ENCODE results near the gene USH1C.

The USH1C gene

DNA sequence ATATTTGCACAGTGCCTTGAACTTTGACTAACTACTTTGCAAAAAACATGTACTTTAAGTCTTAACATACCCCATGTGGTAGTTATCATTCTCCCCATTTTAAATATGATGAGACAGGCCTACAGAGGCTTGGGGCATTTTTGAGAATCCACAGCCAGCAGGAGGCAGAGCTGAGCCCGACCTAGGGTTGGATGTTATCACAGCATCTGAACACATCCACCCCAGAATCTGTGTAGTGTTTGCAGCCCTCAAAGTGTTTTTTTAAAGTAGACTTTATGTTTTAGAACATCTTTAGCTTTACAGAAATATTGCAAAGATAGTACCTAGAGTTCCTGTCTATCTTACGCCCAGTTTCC lies 20.4 kb upstream of the USH1C start:
- Histone ChIP-seq H3K9me3 (ENCODE audit: insufficient read depth, low read depth, low read length) (no peaks in the 10 kb centered on the region), H3K4me1 (ENCODE audit: insufficient read depth, low read length) (no peaks in the 10 kb centered on the region), H3K9ac (ENCODE audit: low read depth, low read length) (no peak overlapping the region), H3K4me3 (ENCODE audit: low read length) (no peak overlapping the region), H3K27ac (ENCODE audit: low read length) (no peak overlapping the region), H3K36me3 (ENCODE audit: insufficient read depth, low read depth, low read length) (no peaks in the 10 kb centered on the region), H3K27me3 (ENCODE audit: insufficient read depth, low read length) (no peaks in the 10 kb centered on the region)

GRCh38 chr11:17563961-17564686 lies 19.9 kb upstream of the USH1C start:
- no peak overlapping the region for H3K9ac ChIP-seq (ENCODE audit: low read depth, low read length)
- no peaks in the 10 kb centered on the region for H3K9me3 ChIP-seq (ENCODE audit: insufficient read depth, low read depth, low read length)
- no peak overlapping the region for H3K4me3 ChIP-seq (ENCODE audit: low read length)
- no peaks in the 10 kb centered on the region for H3K36me3 ChIP-seq (ENCODE audit: insufficient read depth, low read depth, low read length)
- no peak overlapping the region for H3K27ac ChIP-seq (ENCODE audit: low read length)
- no peaks in the 10 kb centered on the region for H3K4me1 ChIP-seq (ENCODE audit: insufficient read depth, low read length)
- no peaks in the 10 kb centered on the region for H3K27me3 ChIP-seq (ENCODE audit: insufficient read depth, low read length)

GRCh38 chr11:17563231-17563646 lies 19.0 kb upstream of the USH1C start:
- no peaks in the 10 kb centered on the region for H3K27me3 ChIP-seq (ENCODE audit: insufficient read depth, low read length)
- H3K4me1 ChIP-seq (ENCODE audit: insufficient read depth, low read length), result no peaks in the 10 kb centered on the region
- no peaks in the 10 kb centered on the region for H3K9me3 ChIP-seq (ENCODE audit: insufficient read depth, low read depth, low read length)

DNA sequence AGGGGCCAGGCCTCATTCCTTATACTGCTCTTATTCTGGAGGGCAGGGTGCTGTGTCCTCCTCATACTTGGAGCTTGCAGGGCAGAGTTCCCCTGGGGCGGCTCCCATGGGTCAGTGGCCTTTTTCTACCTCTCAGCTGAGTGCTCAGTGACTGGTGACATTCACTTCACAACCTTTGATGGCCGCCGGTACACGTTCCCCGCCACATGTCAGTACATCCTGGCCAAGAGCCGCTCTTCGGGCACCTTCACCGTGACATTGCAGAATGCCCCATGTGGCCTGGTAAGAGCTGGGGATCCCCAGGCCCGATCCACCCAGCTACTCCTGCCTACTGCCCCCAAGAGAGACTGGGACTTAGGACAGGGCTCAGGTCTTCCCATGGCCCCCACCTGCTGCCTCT lies 17.3 kb upstream of the USH1C start:
- Histone ChIP-seq H3K9me3 (ENCODE audit: insufficient read depth, low read depth, low read length) (no peaks in the 10 kb centered on the region), H3K27me3 (ENCODE audit: insufficient read depth, low read length) (no peaks in the 10 kb centered on the region), H3K36me3 (ENCODE audit: insufficient read depth, low read depth, low read length) (no peaks in the 10 kb centered on the region), H3K4me3 (ENCODE audit: low read length) (no peak overlapping the region), H3K27ac (ENCODE audit: low read length) (no peak overlapping the region), H3K9ac (ENCODE audit: low read depth, low read length) (no peak overlapping the region), H3K4me1 (ENCODE audit: insufficient read depth, low read length) (no peaks in the 10 kb centered on the region)

More at GRCh38 chr11:17563231-17563646, 19.0 kb upstream of the USH1C start:
- no peaks in the 10 kb centered on the region for H3K36me3 ChIP-seq (ENCODE audit: insufficient read depth, low read depth, low read length)
- no peak overlapping the region for H3K9ac ChIP-seq (ENCODE audit: low read depth, low read length)
- no peak overlapping the region for H3K4me3 ChIP-seq (ENCODE audit: low read length)
- no peak overlapping the region for H3K27ac ChIP-seq (ENCODE audit: low read length)

- H3K36me3 ChIP-seq (ENCODE audit: insufficient read depth, low read depth, low read length), result no peaks in the 10 kb centered on the region
- H3K4me3 ChIP-seq (ENCODE audit: low read length), result no peak overlapping the region
- H3K27me3 ChIP-seq (ENCODE audit: insufficient read depth, low read length), result no peaks in the 10 kb centered on the region
Measured at GRCh38 chr11:17561111-17561415, 16.8 kb upstream of the USH1C start.

DNA sequence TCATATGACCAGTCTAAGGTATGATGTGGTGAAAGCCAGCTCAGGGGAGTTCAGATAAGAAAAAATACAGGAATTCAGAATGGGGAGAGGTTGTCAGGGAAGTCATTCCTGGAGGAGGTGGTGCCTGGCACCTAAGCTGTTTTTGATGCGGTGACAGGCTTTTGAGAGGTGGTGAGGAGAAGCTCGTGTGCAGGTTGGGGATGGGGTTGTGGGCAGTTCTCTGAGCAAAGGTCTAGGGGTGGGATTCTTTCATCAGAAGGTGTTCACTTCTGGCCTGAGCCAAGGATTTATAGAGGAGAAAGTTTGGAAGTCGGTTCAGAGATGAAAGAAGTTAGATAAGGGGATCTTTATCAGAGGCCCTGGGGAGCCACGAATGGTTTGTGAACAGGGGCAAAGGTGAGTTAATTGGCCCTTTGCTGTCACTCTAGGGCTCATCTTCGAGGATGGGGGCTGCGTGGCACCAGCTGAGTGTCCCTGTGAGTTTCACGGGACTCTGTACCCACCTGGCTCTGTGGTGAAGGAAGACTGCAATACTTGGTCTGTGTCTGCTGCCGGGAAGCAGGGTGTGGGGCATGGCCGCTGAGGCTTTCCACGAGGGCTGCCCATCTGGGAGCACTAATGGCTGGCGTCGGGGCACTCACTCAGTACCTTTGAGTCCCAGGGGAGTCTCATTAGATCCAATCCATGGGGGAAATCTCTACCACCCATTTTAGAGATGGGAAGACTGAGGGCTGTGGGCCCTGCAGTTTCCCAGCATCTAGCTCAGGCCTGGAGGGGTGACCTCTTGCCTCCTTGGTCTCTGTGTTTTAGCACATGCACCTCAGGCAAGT lies 16.3 kb upstream of the USH1C start:
- no peaks in the 10 kb centered on the region for H3K36me3 ChIP-seq (ENCODE audit: insufficient read depth, low read depth, low read length)
- no peaks in the 10 kb centered on the region for H3K4me1 ChIP-seq (ENCODE audit: insufficient read depth, low read length)
- H3K4me3 ChIP-seq (ENCODE audit: low read length), result no peak overlapping the region
- H3K9me3 ChIP-seq (ENCODE audit: insufficient read depth, low read depth, low read length), result no peaks in the 10 kb centered on the region
- no peak overlapping the region for H3K9ac ChIP-seq (ENCODE audit: low read depth, low read length)
- H3K27me3 ChIP-seq (ENCODE audit: insufficient read depth, low read length), result no peaks in the 10 kb centered on the region; the same call in 1 of the 2 replicates
- no peak overlapping the region for H3K27ac ChIP-seq (ENCODE audit: low read length)

More at GRCh38 chr11:17561111-17561415, 16.8 kb upstream of the USH1C start:
- Histone ChIP-seq H3K9ac (ENCODE audit: low read depth, low read length) (no peak overlapping the region), H3K27ac (ENCODE audit: low read length) (no peak overlapping the region), H3K9me3 (ENCODE audit: insufficient read depth, low read depth, low read length) (no peaks in the 10 kb centered on the region), H3K4me1 (ENCODE audit: insufficient read depth, low read length) (no peaks in the 10 kb centered on the region)

GRCh38 chr11:17559341-17560087 lies 15.3 kb upstream of the USH1C start:
- no peak overlapping the region for H3K27ac ChIP-seq (ENCODE audit: low read length)
- H3K9me3 ChIP-seq (ENCODE audit: insufficient read depth, low read depth, low read length), result no peaks in the 10 kb centered on the region
- H3K9ac ChIP-seq (ENCODE audit: low read depth, low read length), result no peak overlapping the region
- H3K4me3 ChIP-seq (ENCODE audit: low read length), result no peak overlapping the region
- no peaks in the 10 kb centered on the region for H3K36me3 ChIP-seq (ENCODE audit: insufficient read depth, low read depth, low read length)
- no peaks in the 10 kb centered on the region; the same call in 1 of the 2 replicates for H3K27me3 ChIP-seq (ENCODE audit: insufficient read depth, low read length)
- H3K4me1 ChIP-seq (ENCODE audit: insufficient read depth, low read length), result no peaks in the 10 kb centered on the region

GRCh38 chr11:17558916-17559315 lies 14.7 kb upstream of the USH1C start:
- Histone ChIP-seq H3K27ac (ENCODE audit: low read length) (no peak overlapping the region), H3K27me3 (ENCODE audit: insufficient read depth, low read length) (no peaks in the 10 kb centered on the region; the same call in 1 of the 2 replicates), H3K4me3 (ENCODE audit: low read length) (no peak overlapping the region), H3K9me3 (ENCODE audit: insufficient read depth, low read depth, low read length) (no peaks in the 10 kb centered on the region), H3K4me1 (ENCODE audit: insufficient read depth, low read length) (no peaks in the 10 kb centered on the region), H3K36me3 (ENCODE audit: insufficient read depth, low read depth, low read length) (no peaks in the 10 kb centered on the region), H3K9ac (ENCODE audit: low read depth, low read length) (no peak overlapping the region)

DNA sequence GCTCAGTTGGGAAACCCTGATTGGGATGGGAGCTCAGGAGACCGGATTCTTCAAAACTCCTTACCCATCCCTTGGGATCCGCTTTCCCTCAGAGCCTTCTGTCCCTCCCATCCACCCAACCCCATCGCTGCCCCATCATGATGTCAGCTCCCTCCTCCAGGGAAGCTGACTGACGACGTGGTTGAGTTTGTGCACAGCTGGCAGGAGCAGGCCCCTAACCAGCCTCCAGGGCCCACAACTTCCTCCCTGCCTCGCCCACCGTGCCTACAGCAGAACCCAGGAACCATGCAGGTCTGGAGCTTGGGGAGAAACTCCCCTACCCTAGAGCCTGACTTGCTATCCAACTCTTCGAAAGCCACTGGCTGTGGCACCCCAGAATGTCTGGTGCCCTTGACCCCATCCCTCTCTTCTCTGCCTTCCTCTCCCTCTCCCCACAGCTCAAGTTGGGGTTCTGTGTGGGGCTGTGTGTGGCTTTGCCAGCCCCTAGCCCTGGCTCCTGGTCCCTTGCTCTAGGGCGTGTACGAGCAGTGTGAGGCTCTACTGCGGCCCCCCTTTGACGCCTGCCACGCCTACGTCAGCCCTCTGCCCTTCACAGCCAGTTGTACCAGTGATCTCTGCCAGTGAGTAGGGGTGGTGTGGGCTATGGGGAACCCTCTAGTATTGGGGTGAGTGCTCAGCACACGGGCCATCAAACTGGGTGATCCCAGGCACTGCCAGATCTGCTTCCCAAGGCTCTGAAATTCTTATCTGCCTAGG lies 14.0 kb upstream of the USH1C start:
- H3K4me1 ChIP-seq (ENCODE audit: insufficient read depth, low read length), result no peaks in the 10 kb centered on the region
- H3K27ac ChIP-seq (ENCODE audit: low read length), result no peak overlapping the region
- no peak overlapping the region for H3K9ac ChIP-seq (ENCODE audit: low read depth, low read length)
- H3K9me3 ChIP-seq (ENCODE audit: insufficient read depth, low read depth, low read length), result no peaks in the 10 kb centered on the region
- H3K36me3 ChIP-seq (ENCODE audit: insufficient read depth, low read depth, low read length), result no peaks in the 10 kb centered on the region
- H3K27me3 ChIP-seq (ENCODE audit: insufficient read depth, low read length), result no peaks in the 10 kb centered on the region; the same call in 1 of the 2 replicates
- H3K4me3 ChIP-seq (ENCODE audit: low read length), result no peak overlapping the region

GRCh38 chr11:17556999-17557398 lies 12.8 kb upstream of the USH1C start:
- Histone ChIP-seq H3K27me3 (ENCODE audit: insufficient read depth, low read length) (no peaks in the 10 kb centered on the region; the same call in 1 of the 2 replicates), H3K9me3 (ENCODE audit: insufficient read depth, low read depth, low read length) (no peaks in the 10 kb centered on the region), H3K4me1 (ENCODE audit: insufficient read depth, low read length) (no peaks in the 10 kb centered on the region), H3K27ac (ENCODE audit: low read length) (no peak overlapping the region), H3K36me3 (ENCODE audit: insufficient read depth, low read depth, low read length) (no peaks in the 10 kb centered on the region), H3K4me3 (ENCODE audit: low read length) (no peak overlapping the region), H3K9ac (ENCODE audit: low read depth, low read length) (no peak overlapping the region)

DNA sequence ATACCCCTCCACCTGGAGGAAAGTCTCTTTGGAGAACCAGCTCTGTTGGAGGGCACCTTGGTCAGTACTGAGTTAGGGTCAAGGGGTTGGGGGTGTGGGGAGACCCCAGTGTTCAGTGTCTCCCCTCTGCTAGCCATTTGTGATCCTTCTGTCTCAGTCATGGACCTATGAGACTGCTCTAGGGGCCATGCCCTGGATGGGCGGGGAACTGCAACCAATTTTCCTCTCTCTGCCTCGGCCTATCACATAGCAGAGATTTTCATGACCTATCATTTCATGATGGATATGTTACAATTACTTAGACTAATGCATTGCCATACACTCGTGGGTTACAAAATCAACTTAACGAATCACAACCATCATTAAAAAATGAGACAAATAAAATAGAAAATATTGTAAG lies 10.3 kb upstream of the USH1C start:
- H3K9ac ChIP-seq (ENCODE audit: low read depth, low read length), result no peak overlapping the region
- H3K4me3 ChIP-seq (ENCODE audit: low read length), result no peak overlapping the region
- no peaks in the 10 kb centered on the region; the same call in 1 of the 2 replicates for H3K27me3 ChIP-seq (ENCODE audit: insufficient read depth, low read length)
- H3K36me3 ChIP-seq (ENCODE audit: insufficient read depth, low read depth, low read length), result no peaks in the 10 kb centered on the region
- H3K4me1 ChIP-seq (ENCODE audit: insufficient read depth, low read length), result no peaks in the 10 kb centered on the region
- H3K9me3 ChIP-seq (ENCODE audit: insufficient read depth, low read depth, low read length), result no peaks in the 10 kb centered on the region
- no peak overlapping the region for H3K27ac ChIP-seq (ENCODE audit: low read length)
